GM19240 (cell line): ENCODE results near the gene IL15.

Experiments used
- DNase-seq: peaks from one replicate; pipeline ENCODE4 v3.0.0; 2011; ENCODE audit warnings: low spot score; ENCODE audit not compliant: insufficient read length

The IL15 gene

DNA sequence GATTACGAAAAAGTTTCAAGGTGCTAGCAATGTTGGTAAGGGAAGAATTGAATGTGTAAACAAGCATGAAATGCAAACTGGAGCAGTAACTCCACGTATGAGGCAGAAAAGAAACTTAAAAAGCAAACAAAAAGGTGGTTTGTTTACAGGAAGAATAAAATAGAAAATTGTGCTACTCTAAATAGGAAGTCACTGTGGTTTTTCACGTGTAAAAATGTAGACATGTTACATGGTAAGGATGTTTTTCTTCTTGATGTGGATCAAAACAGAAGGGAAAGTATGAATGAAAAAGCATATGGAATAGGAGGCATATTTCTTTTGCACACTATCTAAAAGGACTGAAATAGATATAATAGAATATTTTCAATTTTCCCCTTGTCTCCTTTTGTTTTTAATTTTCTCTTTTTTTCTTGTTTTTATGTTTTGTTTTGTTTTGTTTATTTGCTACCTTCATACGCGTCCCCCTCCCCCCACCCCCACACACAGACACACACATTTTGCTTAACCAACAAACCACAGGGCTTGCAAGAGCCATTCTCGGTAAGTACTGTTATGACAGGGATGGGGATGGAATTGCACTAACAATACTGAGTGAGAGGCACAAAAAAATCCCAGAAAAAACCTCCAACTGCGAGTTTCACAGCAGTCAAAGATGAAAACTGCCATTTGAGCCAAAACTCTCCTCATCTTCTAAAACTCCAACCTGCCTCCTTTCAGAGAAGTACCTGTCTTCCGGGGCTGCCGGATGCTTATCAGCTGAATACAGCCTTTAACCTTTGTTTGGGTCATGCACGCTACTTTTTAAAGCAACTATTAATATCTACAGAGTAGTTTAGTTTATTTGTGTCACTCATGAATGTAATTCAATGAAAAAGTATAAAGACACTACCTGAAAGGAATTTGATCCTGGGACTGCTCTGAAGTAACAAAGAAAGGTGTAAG lies 135.8 kb downstream of the IL15 start:
- DNase-seq, result peak; percentile 4

DNA sequence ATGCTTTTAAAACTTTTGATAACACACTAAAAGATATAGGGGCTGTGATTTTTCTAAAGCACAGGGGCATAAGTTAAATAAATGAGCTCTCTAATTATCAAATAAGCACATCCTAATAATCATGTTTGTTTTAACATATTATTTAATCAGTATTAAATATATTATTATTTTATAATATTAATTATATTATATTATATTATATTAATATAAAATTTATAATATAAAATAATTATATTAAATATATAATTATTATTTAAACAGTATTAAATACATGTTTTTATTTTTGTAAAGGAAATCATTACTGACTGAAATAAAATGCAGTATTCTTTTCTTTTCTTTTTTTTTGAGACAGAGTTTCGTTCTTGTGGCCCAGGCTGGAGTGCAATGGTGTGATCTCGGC lies 136.5 kb downstream of the IL15 start:
- DNase-seq, result no peak

DNA sequence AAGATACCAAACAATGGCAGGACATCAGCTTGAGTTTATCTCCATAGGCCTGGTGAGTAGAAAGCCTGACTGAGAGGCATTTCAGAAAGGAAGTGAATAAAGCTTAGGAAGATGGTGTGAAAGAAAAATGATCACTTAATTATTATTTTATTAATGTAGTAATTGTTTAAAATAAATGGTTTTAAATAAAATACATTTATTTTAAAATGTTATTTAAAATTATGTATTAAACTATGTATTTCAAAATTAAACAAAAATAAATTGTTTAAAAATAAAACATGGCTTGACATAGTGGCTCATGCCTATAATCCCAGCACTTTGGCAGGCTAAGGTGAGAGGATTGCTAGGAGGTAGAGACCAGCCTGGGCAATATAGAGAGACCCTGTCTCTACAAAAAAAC lies 145.8 kb downstream of the IL15 start:
- DNase-seq, result no peak
